ENCODE measurements around the gene METTL13. TPM values are rescaled to one million over a fixed set of nuclear protein-coding genes. Genes with fewer than 3 reads are reported as not detected.
"Not testable (repeated sequence)": the region's sequence is repeated elsewhere in the genome, so short reads cannot be mapped to it uniquely, and the experiment has no call there.

The METTL13 gene
- total RNA-seq, 1 donor from 2014 or later: 33.7 TPM

- DNase-seq (ENCODE audit: extremely low read depth, low read depth, low spot score): no peak
Observed at GRCh38 chr1:171769171-171769570, 12.3 kb upstream of the METTL13 start.

DNA sequence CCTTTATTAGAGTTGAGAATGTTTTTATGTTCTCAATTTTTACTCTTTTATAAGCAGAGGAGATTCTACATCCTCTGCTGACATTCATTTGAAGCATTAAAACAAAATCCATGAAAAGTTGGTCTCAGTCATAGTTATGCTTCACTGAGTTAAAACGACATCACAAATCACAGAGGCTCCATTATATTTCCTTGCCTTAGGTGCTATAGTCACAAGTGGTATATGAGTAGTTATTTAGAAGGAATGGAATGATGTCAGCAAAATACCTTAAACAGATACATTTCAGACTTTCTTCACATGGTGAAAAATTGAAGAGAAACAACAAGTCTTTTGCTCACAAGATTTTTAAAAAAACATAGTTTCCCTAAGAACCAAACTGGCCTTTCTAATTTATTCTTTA, 11.7 kb upstream of the METTL13 start:
- DNase-seq (ENCODE audit: extremely low read depth, low read depth, low spot score): no peak

DNA sequence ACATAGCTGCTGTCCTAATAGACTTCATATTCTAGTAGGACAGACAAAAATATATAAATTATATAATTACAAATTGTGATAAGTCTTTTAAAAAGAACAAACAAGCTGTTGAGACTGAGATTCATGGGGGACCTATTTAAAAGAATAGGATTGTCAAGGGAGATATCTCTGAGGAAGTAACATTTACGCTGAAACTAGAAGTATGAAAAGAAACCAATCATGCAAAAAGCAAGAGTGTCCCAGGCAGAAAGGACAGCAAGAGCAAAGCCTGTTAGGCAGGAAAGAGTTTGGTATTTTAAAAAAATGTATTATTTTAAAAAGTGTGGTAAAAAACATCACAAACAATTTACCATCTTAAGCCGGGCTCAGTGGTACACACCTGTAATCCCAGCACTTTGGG, 9.1 kb upstream of the METTL13 start:
- no peak for DNase-seq (ENCODE audit: extremely low read depth, low read depth, low spot score)

GRCh38 chr1:171780583-171781175, 781 bp upstream of the METTL13 start:
- DNase-seq (ENCODE audit: extremely low read depth, low read depth, low spot score): no peak

DNA sequence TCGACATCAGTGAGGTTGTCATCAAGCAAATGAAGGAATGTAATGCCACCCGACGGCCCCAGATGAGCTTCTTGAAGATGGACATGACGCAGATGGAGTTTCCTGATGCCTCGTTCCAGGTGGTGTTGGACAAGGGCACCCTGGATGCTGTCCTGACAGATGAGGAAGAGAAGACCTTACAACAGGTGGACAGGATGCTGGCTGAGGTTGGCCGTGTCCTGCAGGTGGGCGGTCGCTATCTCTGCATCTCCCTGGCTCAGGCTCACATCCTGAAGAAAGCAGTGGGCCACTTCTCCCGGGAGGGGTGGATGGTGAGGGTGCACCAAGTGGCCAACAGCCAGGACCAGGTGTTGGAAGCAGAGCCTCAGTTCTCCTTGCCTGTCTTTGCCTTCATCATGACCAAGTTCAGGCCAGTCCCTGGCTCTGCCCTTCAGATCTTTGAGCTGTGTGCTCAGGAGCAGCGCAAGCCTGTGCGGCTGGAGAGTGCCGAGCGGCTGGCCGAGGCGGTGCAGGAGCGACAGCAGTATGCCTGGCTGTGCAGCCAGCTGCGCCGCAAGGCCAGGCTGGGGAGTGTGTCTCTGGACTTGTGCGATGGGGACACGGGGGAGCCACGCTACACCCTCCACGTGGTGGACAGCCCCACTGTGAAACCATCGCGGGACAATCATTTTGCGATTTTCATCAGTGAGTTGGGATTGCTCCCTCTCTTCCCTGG, 2.5 kb downstream of the METTL13 start:
- DNase-seq (ENCODE audit: extremely low read depth, low read depth, low spot score): no peak

DNA sequence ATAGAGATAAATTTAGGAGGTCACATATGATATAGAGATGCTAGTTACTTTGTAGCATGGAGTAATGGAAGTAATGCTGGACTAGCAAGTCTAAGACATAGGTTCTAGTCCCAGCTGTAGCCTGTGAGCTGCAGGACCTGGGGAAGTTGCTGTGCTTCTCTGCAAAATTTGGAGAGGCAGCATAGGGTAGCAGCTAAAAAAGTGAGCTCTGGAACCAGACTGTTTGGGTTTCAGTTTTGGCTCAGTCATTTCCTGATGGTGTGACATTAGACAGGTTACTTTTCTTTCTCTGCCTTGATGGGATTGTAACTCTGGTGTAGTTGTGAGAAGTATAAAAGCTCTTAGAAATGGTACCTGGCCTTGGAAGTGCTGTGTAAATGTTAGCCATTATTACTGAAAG, 3.3 kb downstream of the METTL13 start:
- DNase-seq (ENCODE audit: extremely low read depth, low read depth, low spot score): no peak

DNA sequence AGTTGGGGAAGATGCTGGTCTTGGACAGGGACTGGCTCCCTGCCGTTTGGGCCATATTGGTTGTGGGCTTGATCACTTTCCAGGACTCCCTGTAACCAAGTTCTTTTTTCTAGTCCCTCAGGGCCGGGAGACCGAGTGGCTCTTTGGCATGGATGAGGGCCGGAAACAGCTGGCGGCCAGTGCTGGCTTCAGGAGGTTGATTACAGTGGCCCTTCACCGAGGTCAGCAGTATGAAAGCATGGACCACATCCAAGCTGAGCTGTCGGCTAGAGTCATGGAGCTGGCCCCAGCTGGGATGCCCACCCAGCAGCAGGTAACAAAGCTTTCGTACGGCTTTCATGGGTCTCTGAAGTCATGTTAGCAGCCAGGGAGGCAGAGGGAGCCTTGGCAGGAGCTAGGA, 4.3 kb downstream of the METTL13 start:
- DNase-seq (ENCODE audit: extremely low read depth, low read depth, low spot score): no peak

DNA sequence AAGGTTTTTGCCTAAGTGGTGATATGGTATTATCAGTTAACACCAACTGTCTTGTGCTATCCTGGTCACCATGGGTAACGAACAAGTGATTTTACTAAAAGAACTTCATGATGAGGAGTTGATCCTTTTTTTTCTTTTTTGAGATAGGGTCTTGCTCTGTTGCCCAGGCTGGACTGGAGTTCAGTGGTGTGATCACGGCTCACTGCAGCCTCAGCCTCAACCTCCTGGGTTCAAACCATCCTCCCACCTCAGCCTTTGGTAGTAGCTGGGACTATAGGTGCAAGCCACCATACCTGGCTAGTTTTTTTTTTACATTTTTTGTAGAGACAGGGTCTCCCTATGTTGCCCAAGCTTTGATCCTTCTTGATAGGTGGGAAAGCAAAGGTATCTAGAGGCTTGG, 5.1 kb downstream of the METTL13 start:
- DNase-seq (ENCODE audit: extremely low read depth, low read depth, low spot score): no peak

- DNase-seq (ENCODE audit: extremely low read depth, low read depth, low spot score): no peak
Observed at GRCh38 chr1:171787686-171788480, 6.4 kb downstream of the METTL13 start.

GRCh38 chr1:171788696-171789095, 7.2 kb downstream of the METTL13 start:
- no peak for DNase-seq (ENCODE audit: extremely low read depth, low read depth, low spot score)

- no peak for DNase-seq (ENCODE audit: extremely low read depth, low read depth, low spot score)
Observed at GRCh38 chr1:171790318-171790717, 8.9 kb downstream of the METTL13 start.

DNA sequence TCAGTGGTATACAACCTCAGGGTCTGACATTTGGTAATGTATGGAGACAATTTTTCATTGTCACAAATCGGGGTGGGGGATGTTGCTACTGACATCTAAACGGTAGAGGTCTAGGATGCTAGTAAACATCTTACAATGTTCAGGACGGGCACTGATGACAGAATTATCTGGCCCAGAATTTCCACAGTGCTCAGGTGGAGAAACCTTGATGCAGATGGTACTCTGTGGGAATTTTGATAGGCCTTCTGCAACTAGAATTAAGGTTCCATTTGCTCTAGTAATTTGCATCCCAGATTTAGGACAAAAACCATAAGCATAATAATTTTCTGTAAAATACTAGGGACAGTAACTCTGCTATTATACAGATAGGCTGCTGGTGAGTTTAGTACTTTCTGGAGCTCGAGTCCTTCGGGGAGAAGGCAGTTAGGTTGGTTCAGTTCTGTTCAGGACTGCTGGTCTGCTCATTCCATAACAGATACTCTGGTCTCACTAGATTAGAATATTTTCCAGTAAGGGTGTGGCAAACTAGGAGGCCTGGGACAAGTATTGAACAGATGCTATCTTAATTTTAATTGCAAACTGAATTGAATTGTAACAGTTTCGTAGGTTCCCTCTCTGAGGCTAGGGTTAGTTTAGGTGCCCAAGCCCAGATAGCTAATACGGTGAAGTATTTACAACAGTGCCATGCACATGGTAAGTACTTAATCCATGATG, 11.4 kb downstream of the METTL13 start:
- DNase-seq (ENCODE audit: extremely low read depth, low read depth, low spot score): no peak

DNA sequence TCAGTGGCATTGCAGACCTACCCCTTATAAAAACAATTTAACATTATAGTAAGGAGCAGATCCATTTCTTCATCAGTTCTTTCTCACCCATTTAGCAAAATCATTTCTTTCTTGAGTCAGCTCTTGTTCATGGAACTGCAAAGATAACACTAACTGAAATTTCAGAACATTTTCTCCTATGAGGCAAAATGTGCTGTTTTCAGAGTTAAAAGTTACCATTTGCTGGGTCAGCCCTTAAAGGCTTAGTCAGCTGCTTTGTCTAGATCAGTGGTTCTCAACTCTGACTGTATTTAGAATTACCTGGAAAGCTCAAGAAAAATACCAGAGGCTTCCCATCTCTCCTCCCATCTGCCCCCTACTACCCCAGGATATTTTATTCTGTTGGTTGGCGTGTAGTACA, 12.2 kb downstream of the METTL13 start:
- DNase-seq (ENCODE audit: extremely low read depth, low read depth, low spot score): no peak

GRCh38 chr1:171794085-171794484, 12.6 kb downstream of the METTL13 start:
- DNase-seq (ENCODE audit: extremely low read depth, low read depth, low spot score): no peak

DNA sequence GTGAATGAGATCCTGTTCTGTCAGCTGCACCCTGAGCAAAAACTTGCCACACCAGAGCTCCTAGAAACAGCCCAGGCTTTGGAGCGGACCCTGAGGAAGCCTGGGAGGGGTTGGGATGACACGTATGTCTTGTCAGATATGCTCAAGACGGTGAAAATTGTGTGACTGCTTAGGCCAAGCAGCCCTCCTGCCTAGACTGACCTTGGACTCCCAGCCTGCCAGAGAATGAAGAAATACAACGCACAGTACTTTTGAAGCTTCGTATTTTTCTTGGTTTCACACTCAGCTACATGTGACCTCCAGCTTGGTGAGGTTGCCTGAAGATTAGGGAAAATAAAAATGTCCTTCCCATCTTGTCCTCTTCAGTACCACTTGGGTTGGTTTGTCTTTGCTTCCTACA, 15.1 kb downstream of the METTL13 start:
- DNase-seq (ENCODE audit: extremely low read depth, low read depth, low spot score): no peak

- DNase-seq (ENCODE audit: extremely low read depth, low read depth, low spot score): no peak
Observed at GRCh38 chr1:171798311-171798710, 16.9 kb downstream of the METTL13 start.

DNA sequence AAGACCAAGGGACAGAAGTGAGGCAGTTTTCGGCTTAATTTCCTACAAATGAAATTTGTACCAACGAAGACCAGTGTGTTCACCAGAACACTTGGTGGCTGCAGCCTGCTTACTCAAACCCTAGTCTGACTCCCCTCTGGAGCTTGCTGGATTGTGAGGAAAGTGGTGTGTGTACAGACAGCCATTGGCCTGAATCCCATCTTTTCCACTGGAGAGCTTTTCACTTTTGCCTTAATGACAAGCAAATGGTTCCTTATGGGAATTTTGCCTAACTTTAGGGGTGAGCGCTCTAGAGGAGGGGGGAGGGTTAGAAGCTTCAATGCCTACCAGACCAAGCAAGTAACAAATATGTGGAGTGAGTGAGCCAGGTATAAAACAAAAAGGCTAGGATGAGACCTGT, 17.3 kb downstream of the METTL13 start:
- no peak for DNase-seq (ENCODE audit: extremely low read depth, low read depth, low spot score)

- DNase-seq (ENCODE audit: extremely low read depth, low read depth, low spot score): no peak
Observed at GRCh38 chr1:171799166-171799565, 17.7 kb downstream of the METTL13 start.

GRCh38 chr1:171799698-171800097, 18.2 kb downstream of the METTL13 start:
- DNase-seq (ENCODE audit: extremely low read depth, low read depth, low spot score): not testable (repeated sequence)

DNA sequence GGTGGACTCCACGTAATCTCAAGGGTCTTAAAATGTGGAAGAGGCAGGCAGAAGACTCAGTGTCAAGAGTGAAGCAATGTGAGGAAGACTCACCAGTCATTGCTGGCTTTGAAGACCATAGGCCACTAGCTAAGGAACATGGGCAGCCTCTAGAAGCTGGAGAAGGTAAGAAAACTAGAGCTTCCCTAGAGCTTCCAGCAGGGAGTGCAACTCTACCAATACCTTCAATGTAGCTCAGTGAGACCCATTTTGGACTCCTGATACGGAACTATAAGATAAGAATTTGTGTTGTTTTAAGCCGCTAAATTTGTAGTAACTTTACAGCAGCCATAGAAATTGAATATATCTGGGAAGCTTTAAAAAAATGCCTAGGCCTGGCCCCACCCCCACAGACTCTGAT, 18.9 kb downstream of the METTL13 start:
- no peak for DNase-seq (ENCODE audit: extremely low read depth, low read depth, low spot score)

DNA sequence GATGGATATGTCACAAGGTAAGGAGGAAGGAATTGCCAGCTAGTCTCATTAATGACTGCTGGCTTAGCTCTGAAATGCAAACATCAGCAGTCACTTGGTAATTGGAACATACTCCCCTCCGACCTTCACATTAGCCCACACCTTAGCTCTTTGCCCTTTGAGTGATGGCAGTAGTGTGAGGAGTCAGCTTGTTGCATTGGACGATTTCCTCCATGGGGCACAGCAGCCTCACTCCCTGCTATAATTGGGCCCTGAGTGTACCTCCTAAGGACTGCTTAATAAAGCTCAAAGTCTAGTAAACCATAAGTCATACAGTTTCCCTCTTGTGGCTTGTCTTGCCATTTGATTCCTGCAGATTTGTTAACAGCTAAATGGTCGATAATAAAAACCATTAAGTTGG, 19.4 kb downstream of the METTL13 start:
- no peak for DNase-seq (ENCODE audit: extremely low read depth, low read depth, low spot score)

Data from glomerular endothelial cell (primary cell).